ENCODE measurements around the gene GPR137C. TPM values are rescaled to one million over a fixed set of nuclear protein-coding genes. Genes with fewer than 3 reads are reported as not detected.

Gene GPR137C
- total RNA-seq, 1 experiment from 2014 or later, result 0.89 TPM

DNA sequence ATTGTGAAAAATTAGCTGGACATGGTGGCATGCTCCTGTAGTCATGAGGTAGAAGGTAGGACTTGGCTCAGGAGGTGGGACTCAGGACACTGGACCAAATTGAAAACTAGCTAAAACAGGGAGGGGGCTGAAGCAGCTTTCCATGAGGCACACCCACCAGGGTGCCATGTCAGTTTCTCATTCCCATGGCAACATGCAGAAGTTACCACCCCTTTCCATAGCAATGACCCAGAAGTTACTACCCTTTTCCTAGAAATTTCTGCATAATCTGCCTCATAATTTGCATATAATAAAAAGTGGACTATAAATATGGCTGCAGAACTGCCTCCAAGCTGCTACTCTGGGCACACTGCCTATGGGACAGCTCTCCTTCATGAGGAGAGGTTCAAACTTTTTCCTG is 104.3 kb downstream of the GPR137C start (continued):
- TF ChIP-seq ELF1 (IDR thresholded peaks at IDR 0.05; ENCODE audit: borderline replicate concordance, low read depth) (no peak), SRF (IDR thresholded peaks at IDR 0.05; ENCODE audit: low read depth) (no peak)

DNA sequence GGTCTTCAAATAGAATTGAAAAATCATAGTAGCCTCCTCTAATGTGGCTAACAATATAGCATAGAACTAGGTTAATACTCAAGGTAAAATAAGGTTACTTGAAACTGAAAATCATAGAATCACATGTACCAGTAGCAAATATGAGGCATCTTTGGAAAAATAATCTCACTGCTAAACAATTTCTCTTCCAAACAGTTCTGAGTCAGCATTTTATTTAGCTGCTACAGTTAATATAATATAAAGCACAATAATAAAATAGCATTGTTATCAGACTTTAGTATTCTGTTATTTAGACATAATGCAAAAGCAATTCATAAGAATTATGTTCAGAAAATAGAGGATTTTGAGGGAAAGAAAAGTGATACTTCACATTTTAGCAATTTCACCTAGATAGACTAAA is 107.7 kb downstream of the GPR137C start:
- ChIA-PET RAD21 (ENCODE audit: low non-redundant PET in 1 of 2, low total read pairs in 2 of 2, uncharacterized antibody in 2 of 2, unreplicated experiment in 2 of 2) (no interaction called here), POLR2A (interaction anchor here (0.6 kb wide), 1 partner anchor 72 kb away, joined by 3 read pairs; no protein-coding TSS in a partner anchor), CTCF (no interaction called here)
- no peak overlapping the region for H3K4me2 ChIP-seq (ENCODE audit: low read length)
- H3K4me3 ChIP-seq (replicated peaks in 1 of 2; ENCODE audit: low read depth in 1 of 2, low read length in 2 of 2), result no peak overlapping the region
- H3K9me3 ChIP-seq (ENCODE audit: control insufficient read depth in 1 of 2, insufficient read depth in 1 of 2, low read depth in 1 of 2, low read length in 2 of 2), result no peaks in the 10 kb centered on the region
- no peaks in the 10 kb centered on the region for H3K4me1 ChIP-seq (ENCODE audit: control insufficient read depth in 1 of 2, insufficient read depth in 2 of 2, low read length in 2 of 2)
- peaks cover 7 to 14% of the 10 kb centered on the region in 2 experiments for H3K36me3 ChIP-seq (ENCODE audit: control insufficient read depth in 1 of 2, insufficient read depth in 2 of 2, low read length in 2 of 2)
- DNase-seq (ENCODE audit: low read depth, low spot score) (no peak), ATAC-seq (no peak)
- H3K27ac ChIP-seq (ENCODE audit: low read depth, low read length), result no peak overlapping the region
- no peaks in the 10 kb centered on the region for H3K9me2 ChIP-seq (ENCODE audit: insufficient read depth)
- BruUV-seq (replicated peaks), result no TSS peak
- TF ChIP-seq FOSL1 (IDR thresholded peaks at IDR 0.05; ENCODE audit: low read depth) (no peak), EZH2 (IDR thresholded peaks at IDR 0.05) (no peak), RAD21 (IDR thresholded peaks at IDR 0.05; ENCODE audit: low read depth) (no peak), POLR2A (IDR thresholded peaks at IDR 0.05; ENCODE audit: borderline replicate concordance, extremely low read depth, insufficient read depth, insufficient read length) (no peak), EZH2phosphoT487 (IDR thresholded peaks at IDR 0.05; ENCODE audit: borderline replicate concordance) (no peak), ZFX (IDR thresholded peaks at IDR 0.05) (no peak), ZNF274 (IDR thresholded peaks at IDR 0.05; ENCODE audit: low read depth, low read length) (no peak), TCF7L2 (IDR thresholded peaks at IDR 0.05; ENCODE audit: borderline replicate concordance, extremely low read depth, insufficient read depth, insufficient read length) (no peak), POLR2AphosphoS5 (IDR thresholded peaks at IDR 0.05; ENCODE audit: low read depth, low read length) (no peak), YY1 (IDR thresholded peaks at IDR 0.05; ENCODE audit: extremely low read depth, insufficient replicate concordance, low read depth, low read length) (no peak), ELF1 (IDR thresholded peaks at IDR 0.05; ENCODE audit: borderline replicate concordance, low read depth) (no peak), CEBPB (IDR thresholded peaks at IDR 0.05; ENCODE audit: low read depth) (no peak), CBX3 (IDR thresholded peaks at IDR 0.05; ENCODE audit: low read depth) (no peak), SRF (IDR thresholded peaks at IDR 0.05; ENCODE audit: low read depth) (no peak)
- TF ChIP-seq, protein P1, sequence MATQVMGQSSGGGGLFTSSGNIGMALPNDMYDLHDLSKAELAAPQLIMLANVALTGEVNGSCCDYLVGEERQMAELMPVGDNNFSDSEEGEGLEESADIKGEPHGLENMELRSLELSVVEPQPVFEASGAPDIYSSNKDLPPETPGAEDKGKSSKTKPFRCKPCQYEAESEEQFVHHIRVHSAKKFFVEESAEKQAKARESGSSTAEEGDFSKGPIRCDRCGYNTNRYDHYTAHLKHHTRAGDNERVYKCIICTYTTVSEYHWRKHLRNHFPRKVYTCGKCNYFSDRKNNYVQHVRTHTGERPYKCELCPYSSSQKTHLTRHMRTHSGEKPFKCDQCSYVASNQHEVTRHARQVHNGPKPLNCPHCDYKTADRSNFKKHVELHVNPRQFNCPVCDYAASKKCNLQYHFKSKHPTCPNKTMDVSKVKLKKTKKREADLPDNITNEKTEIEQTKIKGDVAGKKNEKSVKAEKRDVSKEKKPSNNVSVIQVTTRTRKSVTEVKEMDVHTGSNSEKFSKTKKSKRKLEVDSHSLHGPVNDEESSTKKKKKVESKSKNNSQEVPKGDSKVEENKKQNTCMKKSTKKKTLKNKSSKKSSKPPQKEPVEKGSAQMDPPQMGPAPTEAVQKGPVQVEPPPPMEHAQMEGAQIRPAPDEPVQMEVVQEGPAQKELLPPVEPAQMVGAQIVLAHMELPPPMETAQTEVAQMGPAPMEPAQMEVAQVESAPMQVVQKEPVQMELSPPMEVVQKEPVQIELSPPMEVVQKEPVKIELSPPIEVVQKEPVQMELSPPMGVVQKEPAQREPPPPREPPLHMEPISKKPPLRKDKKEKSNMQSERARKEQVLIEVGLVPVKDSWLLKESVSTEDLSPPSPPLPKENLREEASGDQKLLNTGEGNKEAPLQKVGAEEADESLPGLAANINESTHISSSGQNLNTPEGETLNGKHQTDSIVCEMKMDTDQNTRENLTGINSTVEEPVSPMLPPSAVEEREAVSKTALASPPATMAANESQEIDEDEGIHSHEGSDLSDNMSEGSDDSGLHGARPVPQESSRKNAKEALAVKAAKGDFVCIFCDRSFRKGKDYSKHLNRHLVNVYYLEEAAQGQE (IDR thresholded peaks at IDR 0.05; ENCODE audit: low read depth), result no peak
- TF ChIP-seq, protein P2, sequence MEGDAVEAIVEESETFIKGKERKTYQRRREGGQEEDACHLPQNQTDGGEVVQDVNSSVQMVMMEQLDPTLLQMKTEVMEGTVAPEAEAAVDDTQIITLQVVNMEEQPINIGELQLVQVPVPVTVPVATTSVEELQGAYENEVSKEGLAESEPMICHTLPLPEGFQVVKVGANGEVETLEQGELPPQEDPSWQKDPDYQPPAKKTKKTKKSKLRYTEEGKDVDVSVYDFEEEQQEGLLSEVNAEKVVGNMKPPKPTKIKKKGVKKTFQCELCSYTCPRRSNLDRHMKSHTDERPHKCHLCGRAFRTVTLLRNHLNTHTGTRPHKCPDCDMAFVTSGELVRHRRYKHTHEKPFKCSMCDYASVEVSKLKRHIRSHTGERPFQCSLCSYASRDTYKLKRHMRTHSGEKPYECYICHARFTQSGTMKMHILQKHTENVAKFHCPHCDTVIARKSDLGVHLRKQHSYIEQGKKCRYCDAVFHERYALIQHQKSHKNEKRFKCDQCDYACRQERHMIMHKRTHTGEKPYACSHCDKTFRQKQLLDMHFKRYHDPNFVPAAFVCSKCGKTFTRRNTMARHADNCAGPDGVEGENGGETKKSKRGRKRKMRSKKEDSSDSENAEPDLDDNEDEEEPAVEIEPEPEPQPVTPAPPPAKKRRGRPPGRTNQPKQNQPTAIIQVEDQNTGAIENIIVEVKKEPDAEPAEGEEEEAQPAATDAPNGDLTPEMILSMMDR (IDR thresholded peaks at IDR 0.05 in 2 of 3, conservative IDR thresholded peaks at IDR 0.05 in 1 of 3; ENCODE audit: borderline replicate concordance in 1 of 3, insufficient read depth in 1 of 3, low read depth in 2 of 3, low read length in 2 of 3), result no peak
- TF ChIP-seq, protein P3, sequence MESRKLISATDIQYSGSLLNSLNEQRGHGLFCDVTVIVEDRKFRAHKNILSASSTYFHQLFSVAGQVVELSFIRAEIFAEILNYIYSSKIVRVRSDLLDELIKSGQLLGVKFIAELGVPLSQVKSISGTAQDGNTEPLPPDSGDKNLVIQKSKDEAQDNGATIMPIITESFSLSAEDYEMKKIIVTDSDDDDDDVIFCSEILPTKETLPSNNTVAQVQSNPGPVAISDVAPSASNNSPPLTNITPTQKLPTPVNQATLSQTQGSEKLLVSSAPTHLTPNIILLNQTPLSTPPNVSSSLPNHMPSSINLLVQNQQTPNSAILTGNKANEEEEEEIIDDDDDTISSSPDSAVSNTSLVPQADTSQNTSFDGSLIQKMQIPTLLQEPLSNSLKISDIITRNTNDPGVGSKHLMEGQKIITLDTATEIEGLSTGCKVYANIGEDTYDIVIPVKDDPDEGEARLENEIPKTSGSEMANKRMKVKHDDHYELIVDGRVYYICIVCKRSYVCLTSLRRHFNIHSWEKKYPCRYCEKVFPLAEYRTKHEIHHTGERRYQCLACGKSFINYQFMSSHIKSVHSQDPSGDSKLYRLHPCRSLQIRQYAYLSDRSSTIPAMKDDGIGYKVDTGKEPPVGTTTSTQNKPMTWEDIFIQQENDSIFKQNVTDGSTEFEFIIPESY (IDR thresholded peaks at IDR 0.05; ENCODE audit: extremely low read depth, insufficient replicate concordance, low read length), result no peak
- TF ChIP-seq, protein P4, sequence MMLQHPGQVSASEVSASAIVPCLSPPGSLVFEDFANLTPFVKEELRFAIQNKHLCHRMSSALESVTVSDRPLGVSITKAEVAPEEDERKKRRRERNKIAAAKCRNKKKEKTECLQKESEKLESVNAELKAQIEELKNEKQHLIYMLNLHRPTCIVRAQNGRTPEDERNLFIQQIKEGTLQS (IDR thresholded peaks at IDR 0.05), result no peak
- no peak overlapping the region for H3K9ac ChIP-seq (ENCODE audit: low read length)
- H4K20me1 ChIP-seq (ENCODE audit: insufficient read depth), result no peaks in the 10 kb centered on the region
- no peak overlapping the region for H2AFZ ChIP-seq (ENCODE audit: low read depth, low read length, poor library complexity, severe bottlenecking)
- peaks cover 8% of the 10 kb centered on the region for H3K79me2 ChIP-seq (ENCODE audit: insufficient read depth, low read length)
- no peaks in the 10 kb centered on the region for H3K27me3 ChIP-seq (ENCODE audit: insufficient read depth, low read length)
- intact Hi-C loops (cut with micrococcal nuclease), result no loop called here

Data from HCT116 (cell line).